Testis (tissue), 2 donors: Measurements from ENCODE around the gene GFRA1.

ENCODE experiments used
- CTCF ChIP-seq, 3 experiments: fragments of 450-650 bp in 2 of 3; fragments of 200-600 bp in 1 of 3; sonication (generic) in 1 of 3; IDR thresholded peaks; one replicate each; pipeline ENCODE4 v1.5.1; 2016 to 2019; ENCODE audit warnings: antibody characterized with exemption in 3 of 3, mild to moderate bottlenecking in 2 of 3, moderate library complexity in 1 of 3
- POLR2A ChIP-seq: fragments of 450-650 bp; IDR thresholded peaks from one replicate; pipeline ENCODE4 v1.6.1; 2017; ENCODE audit warnings: antibody characterized with exemption, mild to moderate bottlenecking, moderate library complexity

DNA sequence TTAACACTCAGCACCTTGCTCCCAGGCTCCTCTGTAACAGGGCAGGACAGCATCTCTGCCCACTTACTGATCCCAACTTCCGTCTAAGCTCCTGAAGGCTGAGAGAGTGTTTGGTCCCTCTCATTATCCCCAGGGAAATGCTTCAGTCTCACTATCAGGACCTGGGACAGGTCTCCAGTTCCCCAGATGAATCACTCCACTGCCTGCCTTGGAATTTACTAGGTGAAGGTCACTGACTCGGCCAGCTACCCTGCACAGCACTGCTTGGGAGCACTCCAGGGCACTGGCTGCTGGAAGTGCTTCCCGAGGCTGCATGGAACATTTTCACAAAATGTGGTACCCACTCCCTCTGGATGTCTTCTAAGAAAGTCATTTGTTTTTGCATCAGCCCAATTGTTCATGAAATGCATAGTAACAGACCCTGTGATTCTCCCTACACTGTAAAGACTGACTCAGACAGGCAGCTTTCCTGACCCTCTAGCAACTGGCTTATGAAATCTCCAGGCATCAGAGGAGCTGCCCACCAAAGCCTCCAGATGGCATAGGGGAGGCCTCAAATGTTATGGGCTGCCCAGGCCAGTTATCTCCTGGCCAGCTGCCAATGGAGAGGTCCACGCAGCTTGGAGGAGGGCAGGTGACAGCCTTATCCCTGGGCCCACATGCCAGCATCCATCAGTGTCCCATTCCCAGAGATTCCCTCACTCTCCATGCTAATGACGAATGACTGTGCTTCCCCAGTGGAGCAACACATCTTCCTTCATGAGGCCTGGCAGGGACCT, 89.1 kb downstream of the GFRA1 start:
- TF ChIP-seq CTCF (IDR thresholded peaks at IDR 0.05) (no peak), POLR2A (no peak)
